NCI-H2107 treated with DMSO at 0.1 percent for 48 hours (cell line): Measurements from ENCODE around the gene RARS1.

Source experiments
- DNase-seq: peaks from one replicate; lab custom pipeline; 2025; ENCODE audit not compliant: unreplicated experiment; lab: John Stamatoyannopoulos, UW

Gene RARS1

DNA sequence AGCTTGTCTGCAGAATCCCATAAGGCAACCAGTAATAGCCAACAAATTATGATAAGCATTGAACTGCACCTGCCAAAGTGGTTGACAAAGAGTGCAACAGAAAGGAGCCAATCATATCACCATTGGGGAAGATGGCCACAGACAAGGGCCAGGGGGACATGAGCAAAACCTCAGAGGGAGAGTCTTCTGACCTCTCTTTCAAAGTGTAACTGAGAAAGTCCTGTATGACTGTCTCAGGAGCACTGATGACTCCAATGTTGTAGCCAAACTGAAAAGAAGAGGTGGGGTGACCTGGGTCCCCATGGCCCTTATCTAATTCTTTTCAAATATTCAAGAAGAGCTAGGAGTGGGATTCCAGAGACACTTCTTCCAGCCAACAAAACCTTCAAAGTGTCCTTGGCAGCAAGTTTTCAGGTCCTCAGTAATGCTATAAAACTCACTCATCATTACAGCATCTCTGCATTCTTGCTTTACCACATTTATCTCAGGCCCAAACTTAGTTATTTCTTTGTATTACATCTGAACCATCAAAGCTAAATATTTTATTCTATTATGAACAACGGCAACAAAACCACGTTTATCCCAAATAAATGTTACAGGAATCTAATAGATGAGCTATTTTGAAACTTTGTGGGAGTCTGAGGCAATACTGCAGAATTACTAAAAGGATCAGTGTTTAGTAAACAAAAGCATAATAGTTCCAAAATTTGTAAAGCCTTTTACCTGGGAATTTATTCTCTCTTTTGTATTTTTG, 67.3 kb downstream of the RARS1 start:
- DNase-seq: no peak

DNA sequence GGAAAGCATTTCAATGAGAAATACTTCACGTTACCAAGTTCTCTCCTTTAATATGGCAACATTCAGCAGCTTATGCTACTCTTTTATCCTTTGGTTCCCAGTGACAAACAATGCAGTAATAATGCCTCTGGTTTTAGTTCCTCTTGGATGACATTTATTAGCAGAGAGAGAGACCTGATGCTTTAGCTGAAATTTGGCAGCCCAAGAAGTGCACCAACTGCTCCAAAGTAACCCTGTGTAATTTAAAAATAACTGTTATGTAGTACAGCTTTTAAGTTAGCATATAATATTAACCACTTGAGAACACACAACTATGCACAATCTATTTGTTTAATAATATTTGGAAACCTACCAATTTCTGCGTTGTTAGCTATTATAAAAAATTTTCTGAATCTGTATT, 71.1 kb downstream of the RARS1 start:
- no peak for DNase-seq

DNA sequence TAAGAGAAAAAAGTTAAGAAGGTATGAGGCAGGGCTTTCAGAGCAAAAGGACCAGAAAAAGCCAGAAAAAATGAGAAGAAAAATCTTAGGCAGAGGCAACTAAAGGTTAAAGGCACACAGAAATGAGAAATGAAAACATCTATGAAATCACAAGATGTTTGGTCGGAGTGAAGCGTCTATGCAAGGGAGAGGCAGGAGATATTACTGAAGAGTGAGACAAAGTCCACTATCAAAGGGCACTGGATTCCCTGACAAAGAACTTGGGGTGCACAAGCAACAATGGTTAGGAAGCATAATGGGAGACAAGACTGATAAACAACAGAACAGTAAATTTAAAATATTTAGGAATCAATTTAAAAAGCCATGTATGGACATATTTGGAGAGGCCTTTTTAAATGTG, 76.0 kb downstream of the RARS1 start:
- no peak for DNase-seq

GRCh38 chr5:168563959-168564358, 77.7 kb downstream of the RARS1 start:
- DNase-seq: no peak

- no peak for DNase-seq
Observed at GRCh38 chr5:168568738-168569137, 82.5 kb downstream of the RARS1 start.
